Stimulated activated CD8-positive, alpha-beta memory T cell treated with anti-CD3 and anti-CD28 coated beads, Interleukin-4, amount 100 ng/mL, for 48 hours (primary cell): ENCODE results near the gene ACOT13.
"Not testable (repeated sequence)": the region's sequence is repeated elsewhere in the genome, so short reads cannot be mapped to it uniquely, and the experiment has no call there.

Source experiments
- DNase-seq: peaks from one replicate; pipeline ENCODE4 v3.0.0-alpha.2; 2020

ACOT13 gene

DNA sequence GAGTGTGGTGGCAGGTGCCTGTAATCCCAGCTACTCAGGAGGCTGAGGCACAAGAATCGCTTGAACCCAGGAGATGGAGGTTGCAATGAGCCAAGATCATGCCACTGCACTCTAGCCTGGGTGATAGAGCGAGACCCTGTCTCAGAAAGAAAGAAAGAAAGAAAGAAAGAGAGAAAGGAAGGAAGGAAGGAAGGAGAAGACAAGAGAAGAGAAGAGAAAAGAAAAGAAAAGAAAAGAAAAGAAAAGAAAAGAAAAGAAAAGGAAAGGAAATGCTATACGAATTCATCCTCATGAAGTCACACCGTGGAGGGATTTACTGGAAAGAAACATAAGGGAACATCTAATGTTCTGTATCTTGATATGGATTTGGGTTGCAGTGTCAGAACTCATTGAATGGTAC lies 67.8 kb downstream of the ACOT13 start:
- not testable (repeated sequence) for DNase-seq

DNA sequence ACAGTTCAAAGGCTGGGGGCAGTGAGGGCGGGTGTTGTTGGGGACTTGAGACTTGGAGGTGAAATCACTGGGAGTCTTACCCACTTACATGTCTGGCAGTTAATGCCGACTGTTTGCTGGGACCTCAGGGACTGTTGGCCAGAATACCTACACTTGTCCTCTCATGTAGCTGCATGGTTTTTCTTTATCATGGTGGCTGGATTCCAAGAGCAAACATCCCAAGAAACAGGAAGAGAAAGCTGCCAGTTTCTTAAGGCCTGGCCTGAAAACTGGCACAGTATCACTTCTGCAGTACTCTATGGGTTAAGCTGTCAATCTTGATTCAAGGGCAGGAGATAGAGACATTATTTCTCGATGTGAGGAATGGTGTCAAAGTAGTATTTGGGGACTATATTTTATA lies 71.9 kb downstream of the ACOT13 start:
- no peak for DNase-seq

DNA sequence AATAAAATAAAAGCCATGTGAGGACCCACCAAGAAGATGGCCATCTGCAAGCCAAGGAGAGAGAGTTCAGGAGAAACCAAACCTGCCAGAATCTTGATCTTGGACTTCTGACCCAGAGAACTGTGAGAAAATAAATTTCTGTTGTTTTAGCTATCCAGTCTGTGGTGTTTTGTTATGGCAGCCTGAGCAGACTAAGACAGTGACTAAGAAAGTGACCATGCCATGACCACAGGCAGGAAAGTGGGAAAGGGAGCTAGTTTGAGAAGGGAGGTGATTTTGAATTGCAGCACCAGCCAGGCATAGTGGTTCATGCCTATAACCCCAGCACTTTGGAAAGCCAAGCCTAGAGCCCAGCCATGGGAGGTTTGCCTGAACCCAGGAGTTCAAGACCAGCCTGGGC lies 74.0 kb downstream of the ACOT13 start:
- DNase-seq = no peak

DNA sequence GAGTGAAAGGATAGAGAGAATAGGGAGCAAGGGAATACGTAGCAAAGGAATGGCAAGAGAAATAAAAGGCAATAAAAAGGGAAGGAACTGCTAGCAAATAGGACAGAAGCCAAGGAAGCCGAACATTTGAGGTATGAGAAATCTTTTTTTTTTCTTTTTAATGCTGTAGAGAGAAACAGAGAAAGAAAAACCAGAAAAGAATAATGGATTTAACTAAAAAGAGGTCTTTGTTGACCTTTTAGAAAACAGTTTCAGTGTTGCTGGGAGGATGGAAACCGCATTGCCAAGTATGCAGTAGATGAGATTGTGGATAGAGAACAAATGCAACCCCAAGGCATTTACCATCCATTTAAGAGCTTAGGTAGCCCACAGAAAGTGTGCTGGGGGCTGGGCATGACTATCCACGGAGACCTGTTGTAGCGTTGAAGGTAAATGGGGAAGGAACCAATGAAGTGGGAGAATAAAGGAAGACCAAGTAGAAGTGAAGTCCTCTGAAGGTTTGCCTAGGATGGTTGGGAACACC lies 75.4 kb downstream of the ACOT13 start:
- DNase-seq = no peak

DNA sequence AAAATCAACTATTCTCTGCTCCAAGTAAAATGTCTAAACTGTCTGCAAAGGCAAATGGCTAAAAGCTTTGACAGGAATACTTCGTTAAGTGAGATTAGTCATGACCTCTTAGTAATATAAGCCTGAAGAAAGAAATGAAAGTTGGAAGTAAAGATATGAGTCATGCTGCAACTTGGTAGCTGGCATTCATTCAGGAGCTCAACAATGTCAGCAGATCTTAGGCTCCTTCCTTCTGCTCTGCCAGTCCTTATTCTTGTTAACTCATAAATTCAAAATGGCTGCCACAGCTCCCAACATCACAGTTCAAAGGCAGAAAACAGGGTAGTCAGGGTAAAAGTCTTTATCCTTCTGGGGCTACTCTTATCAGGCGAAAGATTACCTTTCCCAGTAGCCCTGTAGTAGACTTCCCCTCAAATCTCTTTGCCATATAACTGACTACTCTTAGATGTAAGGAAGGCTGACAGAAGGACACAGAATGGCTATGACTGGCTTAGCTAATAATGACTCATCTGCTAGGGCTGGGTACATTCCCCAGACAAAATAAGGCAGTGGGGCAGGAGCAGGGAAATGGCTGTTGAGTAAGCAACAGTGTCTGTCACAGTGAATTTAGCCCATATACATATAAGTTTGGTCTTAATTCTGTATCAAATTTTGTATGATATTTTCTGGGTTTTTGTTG lies 76.5 kb downstream of the ACOT13 start:
- DNase-seq = peak; percentile 35

DNA sequence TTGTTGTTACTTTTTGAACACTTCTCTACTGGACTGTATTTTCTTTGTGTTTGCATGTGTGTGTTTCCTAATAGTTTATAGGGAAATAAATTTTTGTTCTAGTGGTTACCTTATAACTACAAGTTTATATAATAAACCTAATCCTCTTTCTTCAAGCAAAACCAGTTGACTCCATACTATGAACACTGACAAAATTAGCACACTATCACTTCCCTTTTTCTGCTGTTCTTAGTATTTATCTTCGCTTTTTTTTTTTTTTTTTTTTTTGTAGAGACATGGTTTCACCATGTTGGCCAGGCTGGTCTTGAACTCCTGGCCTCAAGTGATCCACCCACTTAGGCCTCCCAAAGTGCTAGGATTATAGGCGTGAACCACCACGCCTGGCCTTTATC lies 77.1 kb downstream of the ACOT13 start:
- no peak for DNase-seq

DNA sequence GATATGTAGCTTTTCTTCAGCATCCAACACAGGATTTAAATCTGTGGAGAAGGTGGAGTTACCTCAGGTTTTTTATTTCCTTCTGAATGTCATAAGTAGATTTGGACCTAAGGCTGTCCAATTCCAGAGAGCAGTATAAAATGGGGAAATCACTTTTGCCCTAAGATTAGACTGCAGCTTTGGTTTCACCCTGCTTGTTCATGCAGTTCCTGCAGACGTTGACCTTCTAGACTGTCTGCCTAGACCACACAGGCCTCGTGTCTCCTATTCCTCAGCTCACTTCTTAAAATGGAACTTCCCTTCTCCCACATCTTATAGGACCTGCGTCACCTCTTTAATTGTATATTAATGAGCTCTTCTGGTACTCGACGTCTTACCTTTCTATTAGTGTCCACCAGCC lies 78.0 kb downstream of the ACOT13 start:
- DNase-seq = no peak

DNA sequence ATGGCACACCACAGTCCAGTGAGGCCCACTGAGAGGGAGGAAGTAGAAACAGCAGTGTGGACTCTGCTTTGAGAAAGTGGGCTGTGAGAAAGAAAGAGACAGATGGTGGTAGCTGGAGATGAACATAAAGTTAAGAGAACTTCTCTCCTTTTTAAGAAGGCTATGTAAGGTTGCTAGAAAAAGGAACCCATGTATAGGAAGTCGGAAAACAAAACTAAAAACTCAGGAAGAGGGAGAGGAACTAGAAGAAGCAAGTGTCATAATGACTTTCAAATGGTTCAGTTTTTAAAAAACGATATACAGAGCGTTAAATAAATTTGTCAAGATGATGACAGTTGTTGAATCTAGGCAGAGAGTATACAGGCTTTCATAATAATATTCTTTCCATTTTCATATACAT lies 82.4 kb downstream of the ACOT13 start:
- no peak for DNase-seq

DNA sequence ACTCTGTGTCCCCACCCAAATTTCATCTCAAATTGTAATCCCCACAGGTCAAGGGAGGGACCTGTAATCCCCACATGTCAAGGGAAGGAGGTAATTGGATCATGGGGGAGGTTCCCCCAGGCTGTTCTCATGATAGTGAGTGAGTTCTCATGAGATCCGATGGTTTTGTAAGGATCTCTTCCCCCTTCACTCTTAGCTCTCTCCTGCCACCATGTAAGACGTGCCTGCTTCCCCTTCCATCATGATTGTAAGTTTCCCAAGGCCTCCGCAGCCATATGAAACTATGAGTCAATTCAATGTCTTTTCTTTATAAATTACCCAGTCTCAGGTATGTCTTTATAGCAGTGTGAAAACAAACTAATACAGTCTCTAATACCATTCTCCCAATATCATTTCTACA lies 84.0 kb downstream of the ACOT13 start:
- DNase-seq = not testable (repeated sequence)

DNA sequence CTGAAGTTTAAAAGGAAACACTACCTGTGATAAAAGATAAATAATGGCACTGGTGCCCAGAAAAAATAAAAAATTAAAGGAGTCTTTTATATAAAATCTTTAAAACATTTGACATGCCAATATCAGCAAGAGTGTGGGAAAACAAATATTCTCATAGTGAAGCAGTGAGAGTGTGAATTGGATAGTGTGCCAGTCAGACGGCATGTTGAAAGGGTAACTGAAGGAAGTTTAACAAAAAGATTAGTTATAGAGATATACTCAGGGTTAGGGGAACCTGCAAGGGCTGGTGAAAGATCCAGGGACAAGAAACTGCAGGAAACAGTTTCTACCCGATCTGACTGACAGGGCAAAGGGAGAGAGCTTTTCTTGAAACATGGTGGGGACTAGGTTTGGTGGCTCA lies 85.6 kb downstream of the ACOT13 start:
- DNase-seq = no peak

DNA sequence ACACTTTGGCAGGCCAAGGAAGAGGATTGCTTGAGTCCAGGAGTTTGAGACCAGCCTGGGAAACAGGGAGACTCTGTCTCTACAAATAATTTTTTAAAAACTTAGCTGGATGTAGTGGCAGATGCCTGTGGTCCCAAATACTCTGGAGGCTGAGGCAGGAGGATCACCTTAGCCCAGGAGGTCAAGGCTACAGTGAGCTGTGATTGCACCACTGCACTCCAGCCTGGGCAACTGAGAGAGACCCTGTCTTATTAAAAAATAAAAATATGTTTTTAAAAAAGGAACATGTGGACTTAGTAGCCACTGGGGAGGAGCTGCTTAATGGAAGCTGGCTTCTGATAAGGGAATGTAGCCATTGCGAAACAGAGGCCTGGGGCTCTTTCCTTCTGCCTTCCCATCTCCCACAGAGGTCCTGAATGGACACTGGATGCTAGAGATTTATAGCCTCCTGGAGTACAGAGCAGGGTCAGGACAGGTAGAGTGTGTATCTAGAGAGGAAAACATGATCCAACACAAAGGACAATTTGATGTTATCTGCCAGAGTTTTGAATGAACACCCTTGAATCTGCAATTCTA lies 86.1 kb downstream of the ACOT13 start:
- no peak for DNase-seq

DNA sequence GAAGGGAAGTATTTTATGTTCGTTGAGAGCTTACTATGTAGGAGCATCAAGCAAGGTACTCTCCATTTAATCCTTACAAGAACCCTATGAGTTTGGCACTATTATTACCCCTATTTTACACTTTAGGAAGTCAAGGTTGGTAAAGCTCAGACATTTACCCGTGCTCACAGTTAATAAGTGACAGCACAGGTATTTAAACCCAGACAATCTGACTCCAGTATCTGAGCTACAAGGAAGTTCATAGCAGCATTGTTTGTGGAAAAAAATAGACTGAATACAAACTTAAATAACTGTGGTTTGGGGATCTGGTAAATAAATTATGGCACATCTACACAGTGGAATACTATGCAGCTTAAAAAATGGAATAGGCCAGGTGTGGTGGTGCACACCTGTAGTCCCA lies 86.7 kb downstream of the ACOT13 start:
- no peak for DNase-seq

DNA sequence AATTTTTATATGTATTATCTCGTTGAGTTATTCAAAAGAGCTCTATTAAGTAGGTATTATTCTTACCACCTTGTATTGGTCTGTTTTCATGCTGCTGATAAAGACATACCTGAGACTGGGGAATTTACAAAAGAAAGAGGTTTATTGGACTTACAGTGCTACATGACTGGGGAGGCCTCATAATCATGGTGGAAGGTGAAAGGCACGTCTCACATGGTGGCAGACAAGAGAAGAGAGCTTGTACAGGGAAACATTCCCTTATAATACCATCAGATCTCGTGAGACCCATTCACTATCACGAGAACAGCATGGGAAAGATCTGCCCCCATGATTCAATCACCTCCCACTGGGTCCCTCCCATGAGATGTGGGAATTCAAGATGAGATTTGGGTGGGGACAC lies 87.5 kb downstream of the ACOT13 start:
- not testable (repeated sequence) for DNase-seq
